GM18526 (cell line): Measurements from ENCODE around the gene CHN1.

Experiments used
- POLR2A ChIP-seq: IDR thresholded peaks from 3 replicates; pipeline ENCODE4 v1.6.1; 2011; ENCODE audit not compliant: insufficient read length; ENCODE audit errors: extremely low read depth

Gene CHN1

GRCh38 chr2:174777347-174778084 is 227.7 kb downstream of the CHN1 start:
- no peak for TF ChIP-seq POLR2A

- no peak for TF ChIP-seq POLR2A
Measured at GRCh38 chr2:174776675-174777074, 228.5 kb downstream of the CHN1 start.

- TF ChIP-seq POLR2A = no peak
Measured at GRCh38 chr2:174776223-174776622, 229.0 kb downstream of the CHN1 start.

- TF ChIP-seq POLR2A = no peak
Measured at GRCh38 chr2:174775571-174775980, 229.6 kb downstream of the CHN1 start.

GRCh38 chr2:174774886-174775285 is 230.3 kb downstream of the CHN1 start:
- TF ChIP-seq POLR2A = no peak

- TF ChIP-seq POLR2A = no peak
Measured at GRCh38 chr2:174773215-174773614, 232.0 kb downstream of the CHN1 start.

- no peak for TF ChIP-seq POLR2A
Measured at GRCh38 chr2:174772472-174772801, 232.7 kb downstream of the CHN1 start.

GRCh38 chr2:174771631-174772471 is 233.3 kb downstream of the CHN1 start:
- TF ChIP-seq POLR2A = no peak

- TF ChIP-seq POLR2A = no peak
Measured at GRCh38 chr2:174771136-174771535, 234.0 kb downstream of the CHN1 start.

- TF ChIP-seq POLR2A = no peak
Measured at GRCh38 chr2:174768557-174768956, 236.6 kb downstream of the CHN1 start.

GRCh38 chr2:174766271-174766670 is 238.9 kb downstream of the CHN1 start:
- no peak for TF ChIP-seq POLR2A

- no peak for TF ChIP-seq POLR2A
Measured at GRCh38 chr2:174765576-174765975, 239.6 kb downstream of the CHN1 start.

- no peak for TF ChIP-seq POLR2A
Measured at GRCh38 chr2:174764280-174765255, 240.6 kb downstream of the CHN1 start, which contains the start of gene CHRNA1. Gene CHRNA1, minus strand, starts transcription at chr2:174764472. Its CDS starts 78 bp downstream, at chr2:174764394.

GRCh38 chr2:174763780-174764179 is 241.4 kb downstream of the CHN1 start:
- TF ChIP-seq POLR2A = no peak

- TF ChIP-seq POLR2A = no peak
Measured at GRCh38 chr2:174762464-174762863, 242.7 kb downstream of the CHN1 start.
